Esophagus squamous epithelium (tissue), 5 donors: ENCODE results near the gene RNF126. TPM values are rescaled to one million over a fixed set of nuclear protein-coding genes. Genes with fewer than 3 reads are reported as not detected.

Experiments used
- DNase-seq: peaks from one replicate; lab custom pipeline; 2025; lab: John Stamatoyannopoulos, UW
- H3K27ac ChIP-seq, 4 donors: fragments of 200-600 bp; sonication (generic); one replicate each; pipeline ENCODE4 v1.5.1; 2016 to 2019; ENCODE audit warnings: mild to moderate bottlenecking in 1 of 4
- H3K27me3 ChIP-seq, 4 donors: fragments of 200-600 bp; sonication (generic); 1 replicate in 3 of 4; 2 replicates in 1 of 4; pipeline versions ENCODE4 v1.5.1 to v1.6.0; 2017 to 2021; ENCODE audit warnings: antibody characterized with exemption in 1 of 4
- H3K36me3 ChIP-seq, 3 donors: fragments of 200-600 bp; sonication (generic); one replicate each; pipeline ENCODE4 v1.5.1; 2016 to 2019
- H3K4me1 ChIP-seq, 3 donors: fragments of 200-600 bp; sonication (generic); one replicate each; pipeline ENCODE4 v1.5.1; 2017 to 2019
- H3K4me3 ChIP-seq, 4 donors: fragments of 200-600 bp; sonication (generic); 1 replicate in 3 of 4; 2 replicates in 1 of 4; pipeline ENCODE4 v1.5.1; 2016 to 2019; ENCODE audit warnings: mild to moderate bottlenecking in 2 of 4, moderate library complexity in 1 of 4
- H3K9me3 ChIP-seq, 3 donors: fragments of 200-600 bp; sonication (generic); one replicate each; pipeline ENCODE4 v1.5.1; 2016 to 2019
- POLR2A ChIP-seq, 4 donors: fragments of 450-650 bp; IDR thresholded peaks; one replicate each; pipeline ENCODE4 v1.6.1; 2017; ENCODE audit warnings: antibody characterized with exemption in 4 of 4, mild to moderate bottlenecking in 4 of 4, moderate library complexity in 3 of 4
- WGBS, 2 donors: methylation state at CpG; one replicate each; pipeline ENCODE4 v1.1.5; 2018; 5-methylcytosine and 5-hydroxymethylcytosine counted together
- intact Hi-C: fragments of 100-400 bp; cut with DNase I; formaldehyde crosslinking; loops from one replicate; pipeline ENCODE4 v1.15.0; 2022
- total RNA-seq, 4 donors: library from RNA; depleted of rRNA; stranded (reverse); fragments of >200 nt; gene quantifications; one replicate each; pipeline ENCODE4 v1.1.0, GENCODE V29; 2016
- TF ChIP-seq, protein P1 (sequence below), 6 experiments: fragments of 450-650 bp in 4 of 6; fragments of 200-600 bp in 2 of 6; sonication (generic) in 2 of 6; IDR thresholded peaks; one replicate each; pipeline ENCODE4 v1.5.1; 2016 to 2019; ENCODE audit warnings: antibody characterized with exemption in 6 of 6, mild to moderate bottlenecking in 4 of 6, moderate library complexity in 4 of 6
- donor health status: DM: yes; HTN: yes; CAD: no.

The RNF126 gene
- total RNA-seq, 4 donors from 2014 or later, result 82.1 to 118 (median 98.4) TPM

DNA sequence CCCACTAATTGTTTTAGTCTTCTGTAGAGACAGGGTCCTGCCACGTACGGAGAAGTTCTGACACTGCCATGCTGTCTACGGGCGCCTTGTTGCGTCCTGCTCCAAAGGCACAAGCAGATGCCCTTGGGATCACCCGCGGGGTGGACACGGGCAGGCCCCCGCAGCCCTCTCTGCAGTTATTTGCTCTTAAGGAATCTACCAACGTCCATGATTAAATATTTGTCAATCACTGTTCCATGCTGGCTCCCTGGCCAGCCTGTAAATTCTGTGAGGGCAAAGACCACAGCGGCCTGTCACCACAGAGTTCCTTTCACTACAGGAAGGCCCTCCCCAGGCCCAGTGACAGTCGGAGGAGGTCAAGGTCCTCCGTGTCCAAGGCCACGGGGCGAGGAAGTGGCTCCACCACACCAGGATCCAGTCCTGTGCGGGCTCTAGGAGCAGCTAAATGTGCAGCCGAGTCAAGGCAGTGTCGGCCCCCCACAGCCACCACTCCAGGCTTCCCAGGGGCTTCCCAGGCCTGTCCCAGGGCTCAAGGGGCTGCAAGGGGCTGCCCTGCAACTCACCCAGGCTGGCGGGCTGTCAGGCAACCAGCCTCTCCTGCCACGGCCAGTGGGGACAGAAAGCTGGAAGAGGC lies 2.1 kb downstream of the RNF126 start:
- H3K27me3 ChIP-seq, result no peaks in the 10 kb centered on the region
- H3K27ac ChIP-seq, result peak overlapping the region; percentile 93 to 99 (median 98)
- H3K4me1 ChIP-seq, result peaks cover 52 to 85% (median 61%) of the 10 kb centered on the region in 3 donors
- no peak for TF ChIP-seq POLR2A (IDR thresholded peaks at IDR 0.05)
- TF ChIP-seq, protein P1, sequence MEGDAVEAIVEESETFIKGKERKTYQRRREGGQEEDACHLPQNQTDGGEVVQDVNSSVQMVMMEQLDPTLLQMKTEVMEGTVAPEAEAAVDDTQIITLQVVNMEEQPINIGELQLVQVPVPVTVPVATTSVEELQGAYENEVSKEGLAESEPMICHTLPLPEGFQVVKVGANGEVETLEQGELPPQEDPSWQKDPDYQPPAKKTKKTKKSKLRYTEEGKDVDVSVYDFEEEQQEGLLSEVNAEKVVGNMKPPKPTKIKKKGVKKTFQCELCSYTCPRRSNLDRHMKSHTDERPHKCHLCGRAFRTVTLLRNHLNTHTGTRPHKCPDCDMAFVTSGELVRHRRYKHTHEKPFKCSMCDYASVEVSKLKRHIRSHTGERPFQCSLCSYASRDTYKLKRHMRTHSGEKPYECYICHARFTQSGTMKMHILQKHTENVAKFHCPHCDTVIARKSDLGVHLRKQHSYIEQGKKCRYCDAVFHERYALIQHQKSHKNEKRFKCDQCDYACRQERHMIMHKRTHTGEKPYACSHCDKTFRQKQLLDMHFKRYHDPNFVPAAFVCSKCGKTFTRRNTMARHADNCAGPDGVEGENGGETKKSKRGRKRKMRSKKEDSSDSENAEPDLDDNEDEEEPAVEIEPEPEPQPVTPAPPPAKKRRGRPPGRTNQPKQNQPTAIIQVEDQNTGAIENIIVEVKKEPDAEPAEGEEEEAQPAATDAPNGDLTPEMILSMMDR (IDR thresholded peaks at IDR 0.05), result no peak
- H3K9me3 ChIP-seq, result no peaks in the 10 kb centered on the region
- H3K36me3 ChIP-seq, result peaks cover 0 to 27% (median 0%) of the 10 kb centered on the region in 3 donors
- intact Hi-C loops, result no loop called here
- no peak for DNase-seq
- peak overlapping the region; percentile 85 to 100 (median 98) for H3K4me3 ChIP-seq
- WGBS, 2 donors, result 27 to 40% methylated on average over 5 to 8 of the region's 20 CpGs

DNA sequence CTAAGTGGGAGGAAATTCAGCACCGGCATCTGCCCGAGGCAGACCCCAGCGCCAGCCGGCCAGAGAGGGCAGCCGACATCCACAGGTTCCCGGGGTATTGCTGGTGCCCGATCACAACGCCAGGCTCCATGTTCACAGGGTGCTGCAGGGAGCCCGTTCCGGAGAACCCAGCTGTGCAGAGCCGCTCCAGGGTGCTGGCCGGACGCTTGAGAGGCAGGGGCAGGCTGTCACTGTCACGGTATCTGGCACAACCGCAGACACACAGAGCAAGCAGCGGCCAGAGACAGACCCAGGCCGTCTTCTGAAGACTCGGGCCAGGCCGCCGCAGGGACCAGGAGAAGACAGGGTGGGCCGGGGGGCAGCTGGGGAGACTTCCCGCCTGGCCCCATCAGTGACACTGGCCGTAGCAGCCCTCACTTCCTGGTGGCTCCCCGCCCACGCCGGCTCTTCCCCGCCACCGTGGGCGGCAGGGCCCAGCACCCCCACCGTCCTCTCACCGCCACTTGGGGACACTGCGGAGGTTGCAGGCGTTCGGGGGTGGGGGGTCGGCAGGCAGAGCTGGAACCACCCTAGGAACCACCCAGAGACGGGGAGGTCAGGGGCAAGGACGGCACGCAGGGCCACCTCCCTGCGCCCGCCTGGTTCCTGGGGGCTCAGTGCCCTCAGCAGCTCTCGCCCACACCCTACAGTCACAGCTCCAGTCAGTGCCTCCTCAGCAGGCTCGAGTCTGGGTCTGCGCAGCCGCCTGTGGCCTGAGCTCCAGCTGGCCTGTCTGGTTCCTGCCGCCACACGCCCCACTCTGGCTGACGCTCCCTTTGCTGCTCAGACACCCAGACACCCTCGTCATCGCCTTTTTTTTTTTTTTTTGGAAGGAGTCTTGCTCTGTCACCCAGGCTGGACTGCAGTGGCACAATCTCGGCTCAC lies 3.8 kb downstream of the RNF126 start:
- peaks cover 0 to 43% (median under 1%) of the 10 kb centered on the region in 3 donors for H3K36me3 ChIP-seq
- TF ChIP-seq POLR2A (IDR thresholded peaks at IDR 0.05), result peak in 2 of 4 donors; percentile 1 to 46
- TF ChIP-seq, protein P1 (IDR thresholded peaks at IDR 0.05), result no peak
- intact Hi-C loops, result no loop called here
- H3K27me3 ChIP-seq, result no peaks in the 10 kb centered on the region
- peak overlapping the region; percentile 2 to 99 (median 60) for H3K4me3 ChIP-seq
- no peak for DNase-seq
- WGBS, 2 donors, result 21 to 26% methylated on average over 9 to 21 of the region's 50 CpGs
- H3K4me1 ChIP-seq, result peaks cover 45 to 82% (median 54%) of the 10 kb centered on the region in 3 donors
- H3K27ac ChIP-seq, result peak overlapping the region; percentile 93 to 99 (median 98)
- H3K9me3 ChIP-seq, result no peaks in the 10 kb centered on the region

DNA sequence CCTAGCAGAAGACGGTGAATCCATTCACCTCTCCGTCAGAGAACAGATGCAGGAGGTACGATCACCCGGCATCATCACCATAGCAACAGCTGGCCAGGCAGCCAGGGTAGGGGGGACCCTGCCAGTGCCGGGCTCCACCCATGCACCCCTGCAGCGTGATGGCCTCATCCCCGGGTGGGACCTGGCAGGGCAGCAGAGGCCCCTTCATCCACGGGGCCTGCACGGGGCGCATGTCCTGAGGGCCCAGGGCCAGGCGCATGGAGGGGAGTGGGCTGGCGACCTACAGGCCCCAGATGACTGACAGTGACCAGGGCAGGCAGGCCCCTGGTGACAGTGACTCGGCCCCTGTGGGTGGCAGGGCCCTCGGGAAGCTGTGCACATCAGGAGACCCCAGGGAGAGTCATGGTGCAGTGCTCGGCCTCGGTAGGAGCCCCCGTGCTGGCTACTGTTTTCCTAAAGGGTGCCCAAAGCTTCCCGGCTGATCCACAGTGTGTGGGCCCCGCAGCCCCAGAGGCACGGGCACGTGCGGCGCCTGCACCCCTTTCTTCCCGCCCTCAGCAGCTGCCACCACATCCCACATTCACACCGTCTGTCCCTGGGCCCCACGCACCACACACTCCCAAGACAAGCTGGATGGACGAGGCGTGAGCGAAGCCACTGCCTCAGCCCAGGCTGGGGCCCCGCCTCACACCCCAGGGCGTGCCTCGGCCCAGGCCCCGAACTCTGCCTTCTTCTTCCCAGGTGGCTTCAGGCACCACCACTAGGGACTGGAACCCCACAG lies 4.8 kb downstream of the RNF126 start:
- Histone ChIP-seq H3K4me3 (peak overlapping the region in 3 of 4 donors; percentile 36 to 85 (median 52)), H3K36me3 (peaks cover 0 to 52% (median 10%) of the 10 kb centered on the region in 3 donors)

DNA sequence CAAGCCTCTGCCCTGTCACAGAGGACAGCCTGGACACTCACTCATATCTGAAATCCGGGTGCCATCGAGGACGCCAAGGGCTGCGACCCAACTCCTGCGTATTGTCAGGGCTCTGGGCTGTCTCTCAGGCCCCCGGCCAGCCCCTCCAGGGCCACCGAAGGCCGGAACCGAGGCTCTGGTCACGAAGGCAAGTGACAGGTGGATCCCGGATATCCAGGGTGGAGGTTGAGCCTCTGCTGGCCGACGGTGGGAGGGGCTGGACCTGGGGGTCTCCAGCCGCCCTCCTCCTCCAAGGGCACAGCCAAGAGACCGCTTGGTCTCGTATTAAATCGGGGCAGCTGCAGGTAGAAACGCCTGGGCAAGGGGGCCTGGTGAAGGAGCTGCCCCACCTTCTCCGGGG lies 5.4 kb downstream of the RNF126 start:
- TF ChIP-seq, protein P1 (IDR thresholded peaks at IDR 0.05), result no peak
- no peak for TF ChIP-seq POLR2A (IDR thresholded peaks at IDR 0.05)
- H3K36me3 ChIP-seq, result peaks cover 6 to 59% (median 13%) of the 10 kb centered on the region in 3 donors
- H3K9me3 ChIP-seq, result no peaks in the 10 kb centered on the region
- no peaks in the 10 kb centered on the region for H3K27me3 ChIP-seq
- DNase-seq, result no peak
- 61 to 80% methylated on average over 1 to 5 of the region's 19 CpGs for WGBS, 2 donors
- H3K27ac ChIP-seq, result no peak overlapping the region
- intact Hi-C loops, result no loop called here
- peaks cover 45 to 79% (median 46%) of the 10 kb centered on the region in 3 donors for H3K4me1 ChIP-seq
- H3K4me3 ChIP-seq, result no peak overlapping the region

More for the DNA sequence above, 4.8 kb downstream of the RNF126 start:
- peak overlapping the region; percentile 93 to 99 (median 98) for H3K27ac ChIP-seq
- peaks cover 45 to 79% (median 46%) of the 10 kb centered on the region in 3 donors for H3K4me1 ChIP-seq
- WGBS, 2 donors, result 69 to 70% methylated on average over 2 to 7 of the region's 33 CpGs
- DNase-seq, result no peak
- H3K9me3 ChIP-seq, result no peaks in the 10 kb centered on the region
- TF ChIP-seq, protein P1 (IDR thresholded peaks at IDR 0.05), result peak in 1 of 6 experiments; percentile 9
- no peak for TF ChIP-seq POLR2A (IDR thresholded peaks at IDR 0.05)
- H3K27me3 ChIP-seq, result no peaks in the 10 kb centered on the region
- intact Hi-C loops, result no loop called here
